ENCODE measurements around the gene ELANE.

ELANE gene

DNA sequence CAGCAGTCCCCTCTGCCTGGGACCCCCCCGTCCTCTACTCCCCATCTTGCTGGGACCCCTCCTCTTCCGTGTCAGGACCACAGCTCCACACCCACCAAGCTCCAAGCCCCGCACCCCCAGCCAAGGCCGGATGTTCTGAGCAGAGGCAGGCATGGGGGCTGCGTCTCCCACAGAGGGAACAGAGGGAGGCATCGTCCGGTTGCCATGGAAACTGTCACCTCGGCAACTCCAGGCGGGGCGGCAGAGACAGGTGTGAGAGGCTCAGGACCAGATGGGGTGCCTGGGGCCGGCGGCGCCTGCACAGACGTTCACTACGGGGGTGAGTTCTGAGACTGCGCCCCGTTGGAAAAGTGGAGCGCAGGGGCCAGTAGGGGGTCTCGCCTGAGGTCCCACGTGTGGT, 46.6 kb downstream of the ELANE start:
- DNase-seq (ENCODE audit: low spot score), result no peak

DNA sequence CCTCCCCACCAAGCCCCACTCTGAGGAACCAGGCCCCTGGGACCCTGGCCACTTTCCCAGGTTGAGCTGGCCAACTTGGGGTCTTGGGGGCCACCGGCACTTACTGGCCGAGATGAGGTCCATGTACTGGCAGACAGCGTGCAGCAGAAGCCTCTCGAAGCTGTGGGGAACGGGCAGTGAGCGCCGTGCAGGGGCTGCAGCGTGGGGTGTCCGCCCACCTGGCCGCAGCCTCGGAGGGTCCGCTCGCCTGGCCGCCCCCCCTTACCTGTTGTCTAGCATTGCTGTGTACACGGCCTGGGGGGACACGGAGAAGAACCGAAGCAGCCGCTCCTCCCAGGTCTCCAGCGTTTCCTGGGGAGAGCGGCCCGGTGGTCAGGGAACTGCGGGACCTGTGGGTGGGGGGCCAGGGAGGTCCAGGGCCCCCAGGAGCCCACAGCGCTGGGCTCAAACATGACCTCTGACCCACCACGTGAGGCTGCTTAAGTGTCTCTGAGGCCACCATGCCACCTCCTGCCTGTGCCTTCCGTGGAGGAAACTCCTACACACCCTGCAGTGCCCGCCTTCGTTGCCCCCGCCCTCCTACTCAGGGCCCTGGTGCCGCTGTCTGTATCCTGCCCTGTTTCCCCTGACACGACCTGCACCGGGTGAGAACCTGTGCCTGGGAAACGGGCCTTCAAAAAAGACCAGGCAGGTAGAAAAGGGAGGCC, 47.4 kb downstream of the ELANE start:
- no peak for DNase-seq (ENCODE audit: low spot score)

DNA sequence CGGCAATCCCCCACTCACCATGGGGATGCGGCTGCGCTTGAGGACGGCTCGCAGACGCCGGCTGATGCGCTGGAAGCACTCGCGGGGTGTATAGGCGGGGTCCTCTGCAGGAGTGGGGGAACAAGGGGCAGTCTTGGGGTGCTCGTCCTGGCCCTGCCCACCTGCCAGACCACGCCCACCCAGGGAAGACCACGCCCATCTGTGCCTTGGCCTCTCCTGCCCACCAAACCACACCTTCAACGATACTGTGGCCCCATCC, 47.9 kb downstream of the ELANE start:
- DNase-seq (ENCODE audit: low spot score), result no peak

DNA sequence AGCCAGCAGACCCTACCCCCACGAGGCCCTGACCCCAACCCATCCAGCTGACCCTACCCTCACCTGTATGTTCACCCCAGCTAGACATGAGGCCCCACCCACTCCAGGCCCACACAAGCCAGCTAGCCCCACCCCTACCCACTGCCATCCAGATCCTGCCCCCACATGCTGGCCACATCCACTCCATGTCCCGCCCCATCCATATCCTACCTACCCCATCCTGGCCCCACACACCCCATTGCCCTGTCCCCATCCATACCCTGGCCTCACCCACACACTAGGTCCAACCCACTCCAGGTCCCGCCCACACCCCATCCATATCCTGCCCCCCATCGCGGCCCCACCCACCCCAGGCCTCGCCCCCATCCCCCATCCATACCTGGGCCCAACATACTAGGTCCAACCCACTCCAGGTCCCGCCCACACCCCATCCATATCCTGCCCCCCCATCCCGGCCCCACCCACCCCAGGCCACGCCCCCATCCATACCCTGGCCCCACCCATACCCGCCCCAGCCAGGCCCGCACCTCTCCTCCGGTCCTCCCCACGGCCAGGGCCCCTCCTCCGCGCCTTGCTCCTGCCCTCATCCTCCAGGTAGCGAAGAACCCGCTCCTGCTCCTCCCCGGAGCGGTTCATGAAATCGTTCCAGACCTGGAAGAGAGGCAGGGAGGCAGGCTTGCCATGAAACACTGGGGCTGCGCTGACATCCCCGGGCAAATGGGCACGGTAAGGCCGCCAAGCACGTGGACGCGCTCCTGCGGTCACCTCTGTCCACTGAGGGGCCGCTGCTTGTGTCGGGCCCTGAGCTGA, 48.4 kb downstream of the ELANE start:
- DNase-seq (ENCODE audit: low spot score), result no peak

DNA sequence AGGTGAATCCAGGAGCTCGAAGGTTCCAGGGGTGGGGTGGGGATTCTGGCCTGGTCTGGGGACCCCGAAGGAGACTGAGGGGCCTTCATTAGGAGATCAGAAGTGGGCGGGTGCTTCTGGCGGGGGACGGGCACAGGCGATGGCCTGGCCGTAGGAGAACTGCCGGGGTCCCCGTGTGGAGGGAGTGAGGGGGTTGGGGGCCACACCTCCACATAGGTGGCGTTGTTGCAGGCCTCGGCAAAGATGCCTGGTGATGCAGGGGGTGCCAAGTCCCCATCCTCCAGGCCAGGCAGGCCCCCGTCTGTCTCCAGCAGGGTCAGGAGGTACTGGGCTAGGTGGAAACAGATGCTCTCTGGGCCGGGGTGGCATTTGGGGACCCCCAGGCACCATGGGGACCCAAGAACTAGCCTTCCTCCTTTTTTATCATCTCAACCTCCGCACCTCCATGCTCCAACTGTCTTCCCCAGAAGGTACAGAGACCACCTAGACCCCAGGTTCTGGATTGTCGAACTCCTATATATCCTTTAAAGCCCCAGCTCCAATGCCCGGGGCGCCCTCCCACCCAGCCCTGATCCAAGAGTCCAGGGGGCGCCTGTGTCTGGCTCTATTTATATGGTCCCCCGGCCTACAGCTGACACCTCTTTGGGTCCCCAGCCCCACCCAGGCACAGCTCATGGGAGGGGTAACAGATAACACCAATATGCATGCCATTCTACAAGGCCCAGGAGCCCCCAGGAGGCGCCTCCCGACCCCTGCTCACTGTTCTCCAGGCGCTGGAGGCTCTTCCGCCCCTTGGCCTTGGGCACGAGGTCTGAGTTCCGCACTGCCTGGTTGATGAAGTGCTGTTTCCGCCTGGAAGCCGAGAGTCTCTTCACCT, 49.4 kb downstream of the ELANE start:
- DNase-seq (ENCODE audit: low spot score), result no peak

DNA sequence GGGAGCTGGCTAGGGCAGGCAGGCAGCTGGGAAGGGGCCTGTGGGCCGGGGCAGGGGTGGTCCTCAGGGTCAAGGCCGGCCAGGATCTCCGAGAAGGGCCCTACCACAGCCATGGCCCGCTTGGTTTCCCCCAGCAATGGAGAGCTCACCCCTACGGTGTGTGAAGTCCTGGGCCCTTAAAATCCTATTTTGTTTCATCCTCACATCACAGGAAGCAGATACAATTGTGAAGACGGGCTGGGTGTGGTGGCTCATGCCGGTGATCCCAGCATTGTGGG, 49.9 kb downstream of the ELANE start:
- no peak for DNase-seq (ENCODE audit: low spot score)

DNA sequence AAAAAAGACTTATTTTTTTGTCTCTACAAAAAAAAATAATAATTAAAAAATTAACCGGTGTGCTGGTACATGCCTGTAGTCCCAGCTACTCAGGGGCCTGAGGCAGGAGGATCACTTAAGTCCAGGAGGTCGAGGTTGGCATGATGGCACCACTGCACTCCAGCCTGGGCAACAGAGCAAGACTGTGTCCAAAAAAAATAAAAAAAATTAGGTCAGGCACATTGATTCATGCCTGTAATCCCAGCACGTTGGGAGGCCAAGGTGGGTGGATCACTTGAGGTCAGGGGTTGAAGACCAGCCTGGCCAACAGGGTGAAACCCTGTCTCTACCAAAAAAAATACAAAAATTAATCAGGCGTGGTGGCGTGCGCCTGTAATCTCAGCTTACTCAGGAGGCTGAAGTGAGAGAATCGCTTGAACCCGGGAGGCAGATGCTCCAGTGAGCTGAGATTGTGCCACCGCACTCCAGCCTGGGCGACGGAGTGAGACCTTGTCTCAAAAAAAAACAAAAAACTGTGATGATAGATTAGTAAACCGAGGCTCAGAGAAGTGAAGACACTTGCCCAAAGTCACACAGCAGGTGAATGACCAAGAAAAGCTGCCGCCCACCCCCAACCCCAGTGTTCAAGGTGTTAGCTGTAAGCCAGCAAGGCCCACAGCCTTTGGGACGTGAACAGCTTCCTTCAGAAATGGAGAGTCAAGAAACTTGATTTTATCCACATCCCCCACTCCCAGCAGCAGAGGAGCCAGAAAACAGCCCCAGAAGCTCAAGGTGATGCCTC, 50.5 kb downstream of the ELANE start:
- no peak for DNase-seq (ENCODE audit: low spot score)

DNA sequence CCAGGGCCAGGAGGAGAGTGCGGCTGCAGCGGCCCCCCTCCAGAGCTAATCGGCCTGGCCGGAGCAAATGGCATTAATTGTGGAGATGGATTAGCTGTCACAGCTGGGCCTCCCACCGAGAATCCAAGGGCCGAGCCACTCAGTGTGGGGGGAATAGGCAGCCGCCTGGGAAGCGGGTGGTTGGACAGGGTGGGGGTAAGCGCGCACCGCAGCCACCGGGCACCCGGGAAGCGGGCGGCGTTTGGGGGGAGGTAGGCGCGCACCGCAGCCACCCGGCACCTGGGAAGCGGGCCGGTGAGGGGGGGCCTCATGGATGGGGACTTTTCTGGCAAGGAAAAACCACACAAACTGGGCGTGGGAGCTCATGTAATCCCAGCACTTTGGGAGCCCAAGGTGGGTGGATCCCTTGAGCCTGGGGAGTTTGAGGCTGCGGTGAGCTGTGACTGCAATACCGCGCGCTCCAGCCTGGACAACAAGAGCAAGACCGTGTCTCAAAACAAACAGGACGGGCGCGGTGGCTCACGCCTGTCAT, 51.2 kb downstream of the ELANE start:
- no peak for DNase-seq (ENCODE audit: low spot score)

DNA sequence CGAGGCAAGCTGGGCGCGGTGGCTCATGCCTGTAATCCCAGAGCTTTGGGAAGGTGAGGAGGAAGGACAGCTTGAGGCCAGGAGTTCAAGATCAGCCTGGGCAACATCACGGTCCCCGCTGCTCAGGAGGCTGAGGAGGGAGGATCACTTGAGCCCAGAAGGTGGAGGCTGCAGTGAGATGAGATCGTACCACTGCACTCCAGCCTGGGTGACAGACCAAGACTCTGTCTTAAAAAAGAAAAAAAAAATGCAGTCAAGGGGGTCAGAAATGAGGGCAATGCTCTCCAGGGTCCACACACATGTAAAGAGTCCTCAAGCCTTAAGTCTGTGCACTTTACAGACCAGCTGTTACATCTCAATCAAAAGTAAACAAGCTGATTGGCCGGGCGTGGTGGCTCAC, 52.4 kb downstream of the ELANE start:
- DNase-seq (ENCODE audit: low spot score), result no peak
